K562 (cell line): ENCODE measurements around the gene TAF4. TPM values are rescaled to one million over a fixed set of nuclear protein-coding genes. Genes with fewer than 3 reads are reported as not detected.
A peak's percentile ranks its signal among the peaks of the same experiment; 100 is the strongest.

ENCODE experiments used
- ATAC-seq: fragments of 200-7000 bp; cut with Tn5 transposase; 3 replicates; pipeline ENCODE4 v1.9.1; 2020; ENCODE audit warnings: moderate library complexity
- BruUV-seq: library from RNA; stranded (reverse); fragments of 400-500 nt; replicated peaks from 2 replicates; lab custom pipeline; 2021; lab: Mats Ljungman, UMichigan
- CTCF ChIA-PET: fragments of 300-600 bp; formaldehyde crosslinking; extraction: SDS; loops from one replicate; lab custom pipeline; 2021; ENCODE audit warnings: low intra/inter-chr PET ratio; lab: Yijun Ruan, JAX
- POLR2A ChIA-PET: fragments of 300-600, 350-650 bp; sonication (Branson Sonifier 250); formaldehyde crosslinking; extraction: SDS; loops from one replicate; lab custom pipeline; 2021; ENCODE audit warnings: antibody characterized with exemption, inconsistent platforms; lab: Yijun Ruan, JAX
- DNase-seq, 4 experiments: peaks; one replicate each; pipeline versions ENCODE4 v3.0.0 to v3.0.0-alpha.2; 2011 to 2018; ENCODE audit warnings: low spot score in 3 of 4, mixed read lengths in 3 of 4; ENCODE audit errors: extremely low read depth in 1 of 4
- FAIRE-seq: peaks from 2 replicates; lab custom pipeline; 2011; peaks lifted over from hg19 to GRCh38; lab: Jason Lieb, UNC
- H2AFZ ChIP-seq: 2 replicates; pipeline ENCODE4 v1.6.0; 2011; ENCODE audit warnings: low read depth, low read length, control low read depth, inconsistent platforms
- H3K27ac ChIP-seq: fragments of 200-600 bp; 3 replicates; pipeline ENCODE4 v1.8.0; 2011; ENCODE audit warnings: low read depth, mild to moderate bottlenecking, control low read depth, inconsistent platforms, low read length, moderate library complexity, mixed read lengths; ENCODE audit errors: extremely low read depth
- H3K27me3 ChIP-seq, 2 experiments: fragments of 300-600 bp in 1 of 2; 2 replicates in 1 of 2; 3 replicates in 1 of 2; pipeline versions ENCODE4 v1.6.0 to v1.8.0; 2011; ENCODE audit warnings: inconsistent platforms in 2 of 2, low read length in 2 of 2, mild to moderate bottlenecking in 1 of 2, mixed read lengths in 1 of 2, moderate library complexity in 1 of 2; ENCODE audit not compliant: control insufficient read depth in 2 of 2, insufficient read depth in 2 of 2
- H3K36me3 ChIP-seq: fragments of 300-600 bp; 3 replicates; pipeline ENCODE4 v1.8.0; 2011; ENCODE audit warnings: mild to moderate bottlenecking, low read length, inconsistent platforms; ENCODE audit not compliant: control insufficient read depth, insufficient read depth
- H3K4me1 ChIP-seq, 2 experiments: fragments of 200-600 bp in 1 of 2; replicated peaks in 1 of 2; 2 replicates in 1 of 2; 3 replicates in 1 of 2; pipeline versions ENCODE4 v1.5.1 to v1.8.0; 2011; ENCODE audit warnings: inconsistent platforms in 2 of 2, low read length in 2 of 2, mild to moderate bottlenecking in 1 of 2, mixed read lengths in 1 of 2, moderate library complexity in 1 of 2; ENCODE audit not compliant: control insufficient read depth in 2 of 2, insufficient read depth in 2 of 2
- H3K4me2 ChIP-seq: 2 replicates; pipeline ENCODE4 v1.6.1; 2011; ENCODE audit warnings: low read length, control low read depth, inconsistent platforms, mixed read lengths; ENCODE audit not compliant: insufficient read depth
- H3K4me3 ChIP-seq: fragments of 200-600 bp; sonication (generic), shearing (Covaris generic); 2 replicates; pipeline ENCODE4 v1.5.1; 2016; ENCODE audit warnings: control low read depth, inconsistent platforms
- H3K79me2 ChIP-seq: fragments of 200-600 bp; 3 replicates; pipeline ENCODE4 v1.8.0; 2011; ENCODE audit warnings: low read length, inconsistent platforms; ENCODE audit not compliant: control insufficient read depth, insufficient read depth
- H3K9ac ChIP-seq, 2 experiments: 2 replicates each; pipeline versions ENCODE4 v1.6.0 to v1.6.1; 2011; ENCODE audit warnings: low read depth in 2 of 2, low read length in 2 of 2, control low read depth in 1 of 2, inconsistent platforms in 1 of 2, mild to moderate bottlenecking in 1 of 2, mixed read lengths in 1 of 2; ENCODE audit not compliant: insufficient read depth in 1 of 2
- H3K9me1 ChIP-seq: one replicate; pipeline ENCODE4 v1.6.0; 2011; ENCODE audit warnings: inconsistent platforms, mild to moderate bottlenecking, low read length, moderate library complexity; ENCODE audit not compliant: control insufficient read depth, insufficient read depth
- H3K9me3 ChIP-seq: replicated peaks from 2 replicates; pipeline ENCODE4 v1.5.1; 2011; ENCODE audit warnings: low read depth, low read length, inconsistent platforms; ENCODE audit not compliant: control insufficient read depth, insufficient read depth
- H4K20me1 ChIP-seq: replicated peaks from 2 replicates; pipeline ENCODE4 v1.6.1; 2011; ENCODE audit warnings: low read length, inconsistent platforms, mixed read lengths; ENCODE audit not compliant: control insufficient read depth, insufficient read depth
- CEBPG ChIP-seq, 3 experiments: fragments of 200-800 bp in 1 of 3; sonication (Bioruptor generic) in 1 of 3; sonication (generic) in 1 of 3; formaldehyde crosslinking in 1 of 3; IDR thresholded peaks in 2 of 3; conservative IDR thresholded peaks in 1 of 3; 2 replicates each; pipeline versions ENCODE4 v1.6.1 to v1.8.0; 2016 to 2022; ENCODE audit warnings: missing compliant biosample characterization in 2 of 3, missing genetic modification characterization in 2 of 3, mild to moderate bottlenecking in 1 of 3, missing genetic modification reagents in 1 of 3
- CTCF ChIP-seq, 3 experiments: IDR thresholded peaks in 2 of 3; conservative IDR thresholded peaks in 1 of 3; 2 replicates each; pipeline ENCODE4 v1.5.1; 2011 to 2012; ENCODE audit warnings: low read length in 3 of 3, mild to moderate bottlenecking in 3 of 3, control low read depth in 2 of 3, improper control_type of control experiment in 1 of 3, inconsistent platforms in 1 of 3, low read depth in 1 of 3, mixed read lengths in 1 of 3, moderate library complexity in 1 of 3; ENCODE audit not compliant: insufficient read depth in 2 of 3
- GABPB1 ChIP-seq: sonication (generic); formaldehyde crosslinking; IDR thresholded peaks from 2 replicates; pipeline ENCODE4 v1.8.0; 2022; ENCODE audit warnings: mild to moderate bottlenecking, missing genetic modification reagents
- RB1 ChIP-seq: fragments of 450-650 bp; IDR thresholded peaks from 2 replicates; pipeline ENCODE4 v1.6.1; 2017; ENCODE audit warnings: low read depth, mild to moderate bottlenecking
- ZBTB7A ChIP-seq: IDR thresholded peaks from 2 replicates; pipeline ENCODE4 v1.6.1; 2011; ENCODE audit warnings: low read depth, mild to moderate bottlenecking, low read length, moderate library complexity, borderline replicate concordance; ENCODE audit not compliant: control insufficient read depth
- ZNF384 ChIP-seq: IDR thresholded peaks from 2 replicates; pipeline ENCODE4 v1.6.1; 2012; ENCODE audit warnings: low read depth, low read length, improper control_type of control experiment
- ZNF589 ChIP-seq: fragments of 200-800 bp; sonication (Bioruptor generic); IDR thresholded peaks from 2 replicates; pipeline ENCODE4 v1.6.1; 2016; ENCODE audit warnings: low read depth, missing genetic modification characterization, missing compliant biosample characterization
- WGBS: fragments of 100-300 bp; shearing (Covaris generic); methylation state at CpG from one replicate; pipeline ENCODE4 v1.1.6; 2016; ENCODE audit warnings: low coverage, mixed read lengths; ENCODE audit not compliant: insufficient coverage; ENCODE audit errors: missing lambda C conversion rate; 5-methylcytosine and 5-hydroxymethylcytosine counted together
- in situ Hi-C: fragments of 300-500 bp; cut with MboI; formaldehyde crosslinking; loops from 4 replicates; pipeline ENCODE4 v1.15.0; 2018; ENCODE audit warnings: inconsistent platforms, mixed read lengths
- intact Hi-C: fragments of 100-400 bp; cut with micrococcal nuclease; formaldehyde crosslinking; loops from 2 replicates; pipeline ENCODE4 v1.14.2; 2022
- polyA plus RNA-seq, 8 experiments: library from polyadenylated mRNA; depleted of rRNA in 4 of 8; stranded (reverse) in 5 of 8; unstranded in 3 of 8; fragments of >200 nt; fragmentation: Nextera tagmentation in 2 of 8; fragmentation: Illumina TruSeq in 1 of 8; extraction: Ambion mirVana in 2 of 8; extraction: Trizol in 1 of 8; gene quantifications; 2 replicates each; pipeline versions ENCODE4 v1.2.1 to v1.2.3, GENCODE V29; 2011 to 2014; ENCODE audit warnings: inconsistent platforms in 1 of 8, missing spikeins in 1 of 8
- total RNA-seq, 7 experiments: library from RNA; depleted of rRNA in 6 of 7; stranded (reverse); fragments of >200 nt in 6 of 7; fragmentation: Illumina TruSeq in 2 of 7; extraction: Trizol in 2 of 7; gene quantifications; 2 replicates each; pipeline versions ENCODE4 v1.2.1 to v1.2.3, GENCODE V29; 2011 to 2021; ENCODE audit warnings: low replicate concordance in 1 of 7

Gene TAF4
- total and polyA plus RNA-seq, 9 of the 15 experiments (the other 6 are each of a cell fraction or from before 2014, with no cell fraction given): 0.44 to 28.3 (median 5.6) TPM

DNA sequence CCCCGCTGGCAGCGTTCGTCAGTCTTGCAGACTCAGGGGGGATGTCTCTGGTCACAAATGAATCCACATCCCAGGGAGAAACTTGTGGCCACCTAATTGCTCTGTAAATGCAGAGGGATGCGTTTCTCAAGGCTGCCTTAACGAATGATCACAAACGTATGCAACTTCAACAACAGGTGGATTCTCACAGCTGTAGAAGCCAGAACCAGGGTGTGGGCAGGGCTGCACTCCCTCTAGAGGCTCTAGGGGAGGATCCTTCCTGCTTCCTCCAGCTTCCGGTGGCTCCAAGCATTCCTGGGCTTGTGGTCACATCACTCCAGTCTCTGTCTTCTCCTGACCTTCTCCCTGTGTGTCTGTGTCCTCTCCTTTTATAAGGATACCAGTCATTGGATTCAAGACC lies 3.3 kb upstream of the TAF4 start:
- Histone ChIP-seq H3K4me1 (peaks cover 8 to 22% of the 10 kb centered on the region in 2 experiments), H2AFZ (0 out of 2 replicates have a peak overlapping the region, but pooled peaks have one; percentile 39), H3K36me3 (peaks cover 4% of the 10 kb centered on the region; the same call in 1 of the 3 replicates), H3K79me2 (peaks cover 5% of the 10 kb centered on the region), H3K27ac (no peak overlapping the region), H3K27me3 (no peaks in the 10 kb centered on the region; a peak in 1 of 5 replicates), H3K4me2 (no peak overlapping the region)
- ATAC-seq (no peak), DNase-seq (peak in 1 of 4 experiments; percentile 3)
- in situ Hi-C loops: no loop called here
- TF ChIP-seq CTCF (IDR thresholded peaks at IDR 0.05 in 2 of 3, conservative IDR thresholded peaks at IDR 0.05 in 1 of 3; ENCODE audit: insufficient read depth in 2 of 3, low read depth in 1 of 3, low read length in 3 of 3) (0 out of 6 replicates have a peak, but pooled peaks of 2 of the 3 experiments have one; percentile 5 to 11), GABPB1 (CRISPR knock-in tag) (no peak), ZNF384 (no peak), RB1 (no peak), CEBPG (CRISPR knock-in tag; IDR thresholded peaks at IDR 0.05) (no peak), CEBPG (tag; conservative IDR thresholded peaks at IDR 0.05 in 1 of 2, IDR thresholded peaks at IDR 0.05 in 1 of 2) (no peak), ZBTB7A (no peak), ZNF589 (CRISPR knock-in tag) (no peak)
- TF ChIP-seq, all 486 proteins: peak for 1
- no peak overlapping the region for H3K9ac ChIP-seq
- H3K9me3 ChIP-seq: peaks cover 8% of the 10 kb centered on the region
- intact Hi-C loops: loop anchor here (5.0 kb wide), 2 partner anchors 53 to 73 kb away; partner anchors contain the start of genes LSM14B, PSMA7 and SS18L1
- POLR2A ChIA-PET: interaction anchor here (0.7 to 1.5 kb wide), 3 partner anchors 16 to 318 kb away, joined by 3 to 4 read pairs (median 4); partner anchors contain the start of gene RPS21
- 60% methylated on average over 5 of the region's 7 CpGs for WGBS
- CTCF ChIA-PET: no interaction called here
- FAIRE-seq: no peak
- no TSS peak for BruUV-seq
- no peak overlapping the region for H3K4me3 ChIP-seq
- H4K20me1 ChIP-seq: peaks cover 3% of the 10 kb centered on the region; the same call in 1 of the 2 replicates
- peaks cover 1% of the 10 kb centered on the region for H3K9me1 ChIP-seq
